ENCODE measurements around the gene MSS51.
A peak's percentile ranks its signal among the peaks of the same experiment; 100 is the strongest.

Gene MSS51
- 0.33 to 5.3 (median 2.1) reads per million in 17 experiments for total RNA-seq

GRCh38 chr10:73433538-73433867 is at the start of gene MSS51:
Gene MSS51, minus strand, starts transcription at chr10:73433561. Its CDS starts 5,277 bp downstream, at chr10:73428284.
- DNase-seq, result no peak

- DNase-seq, result no peak
These were observed 46.8 kb upstream of the MSS51 start for GRCh38 chr10:73480158-73480557.

- no peak for DNase-seq
These were observed 45.3 kb upstream of the MSS51 start for GRCh38 chr10:73478636-73479035.

GRCh38 chr10:73471226-73471625 is 37.9 kb upstream of the MSS51 start:
- DNase-seq, result no peak

GRCh38 chr10:73469579-73469978 is 36.2 kb upstream of the MSS51 start:
- DNase-seq, result peak in 2 of 4 experiments; percentile 44 to 56

- no peak for DNase-seq
These were observed 33.8 kb upstream of the MSS51 start for GRCh38 chr10:73467206-73467605.

GRCh38 chr10:73465978-73466726 is 32.8 kb upstream of the MSS51 start:
- DNase-seq, result no peak

GRCh38 chr10:73460897-73461296 is 27.5 kb upstream of the MSS51 start:
- DNase-seq, result no peak

GRCh38 chr10:73459683-73460314 is 26.4 kb upstream of the MSS51 start:
- no peak for DNase-seq

GRCh38 chr10:73456187-73456890 is 23.0 kb upstream of the MSS51 start:
- DNase-seq, result no peak

- no peak for DNase-seq
These were observed 15.8 kb upstream of the MSS51 start for GRCh38 chr10:73449113-73449512.

- no peak for DNase-seq
These were observed 15.0 kb upstream of the MSS51 start for GRCh38 chr10:73448384-73448783.

GRCh38 chr10:73446926-73447325 is 13.6 kb upstream of the MSS51 start:
- DNase-seq, result no peak

GRCh38 chr10:73444457-73444856 is 11.1 kb upstream of the MSS51 start:
- no peak for DNase-seq

GRCh38 chr10:73439605-73440312 is 6.4 kb upstream of the MSS51 start:
- peak; percentile 2 to 42 (median 34) for DNase-seq

GRCh38 chr10:73439055-73439454 is 5.7 kb upstream of the MSS51 start:
- DNase-seq, result no peak

- no peak for DNase-seq
These were observed 469 bp downstream of the MSS51 start for GRCh38 chr10:73432646-73433537.

GRCh38 chr10:73426318-73426717 is 7.0 kb downstream of the MSS51 start:
- no peak for DNase-seq

GRCh38 chr10:73424478-73424877 is 8.9 kb downstream of the MSS51 start:
- DNase-seq, result no peak

GRCh38 chr10:73423309-73423708 is 10.1 kb downstream of the MSS51 start:
- no peak for DNase-seq

- no peak for DNase-seq
These were observed 16.8 kb downstream of the MSS51 start for GRCh38 chr10:73416571-73416970.

Data from suppressor macrophage (primary cell).